Muscle of arm (tissue), 14 donors: Measurements from ENCODE around the gene KHDRBS2. TPM values are rescaled to one million over a fixed set of nuclear protein-coding genes. Genes with fewer than 3 reads are reported as not detected.

Source experiments
- DNase-seq: peaks from one replicate; pipeline ENCODE4 v3.0.0-alpha.2; 2013
- long read RNA-seq, 11 donors: transcript quantifications; one replicate each; lab custom pipeline, GENCODE V29; 2026
- polyA plus RNA-seq, 12 donors: library from polyadenylated mRNA; unstranded; fragments of 120-200 nt; gene quantifications; one replicate each; pipeline ENCODE4 v1.2.1, GENCODE V29; 2013; ENCODE audit not compliant: insufficient read length in 12 of 12

Gene KHDRBS2
- polyA plus RNA-seq, result 1 to 10 TPM in 1 of 12 donors, under 1 TPM in 9, not detected in 2; 0.11 to 1.0 (median 0.30) TPM
- long read RNA-seq, donor 1, partial matches to known transcripts, result 0 of 2 reads
- long read RNA-seq, donor 1, other reads (novel, unspliced or antisense), result 0 of 2 reads
- long read RNA-seq, donor 2, result 0 reads
- long read RNA-seq, donor 3, result 0 reads
- long read RNA-seq, donor 4, result 0 reads
- long read RNA-seq, donor 5, result 0 reads
- long read RNA-seq, donor 6, result 0 reads
- long read RNA-seq, donor 7, result 0 reads
- long read RNA-seq, donor 8, result 0 reads
- long read RNA-seq, donor 9, result 0 reads
- long read RNA-seq, donor 10, result 0 reads
- long read RNA-seq, donor 11, result 0 reads

GRCh38 chr6:62285612-62286469, at the start of gene KHDRBS2:
Gene KHDRBS2 (minus strand): TSS chr6:62286225.
- peak; percentile 86 for DNase-seq

GRCh38 chr6:62328607-62329006, 42.6 kb upstream of the KHDRBS2 start:
- no peak for DNase-seq

- DNase-seq, result peak; percentile 0
Observed at GRCh38 chr6:62324834-62325233, 38.8 kb upstream of the KHDRBS2 start.

GRCh38 chr6:62323818-62324431, 37.9 kb upstream of the KHDRBS2 start:
- DNase-seq, result no peak

GRCh38 chr6:62298745-62299392, 12.8 kb upstream of the KHDRBS2 start:
- DNase-seq, result no peak

- DNase-seq, result no peak
Observed at GRCh38 chr6:62296541-62296940, 10.5 kb upstream of the KHDRBS2 start.

GRCh38 chr6:62288974-62289373, 2.9 kb upstream of the KHDRBS2 start:
- no peak for DNase-seq

GRCh38 chr6:62288562-62288961, 2.5 kb upstream of the KHDRBS2 start:
- no peak for DNase-seq

- DNase-seq, result no peak
Observed at GRCh38 chr6:62286470-62286843, 432 bp upstream of the KHDRBS2 start.

GRCh38 chr6:62284725-62285124, 1.3 kb downstream of the KHDRBS2 start:
- no peak for DNase-seq

- peak; percentile 39 for DNase-seq
Observed at GRCh38 chr6:62283796-62284411, 2.1 kb downstream of the KHDRBS2 start.

- DNase-seq, result no peak
Observed at GRCh38 chr6:62283365-62283764, 2.7 kb downstream of the KHDRBS2 start.

- no peak for DNase-seq
Observed at GRCh38 chr6:62280099-62280498, 5.9 kb downstream of the KHDRBS2 start.

GRCh38 chr6:62272114-62272513, 13.9 kb downstream of the KHDRBS2 start:
- no peak for DNase-seq

GRCh38 chr6:62265906-62266525, 20.0 kb downstream of the KHDRBS2 start:
- no peak for DNase-seq

GRCh38 chr6:62262283-62262682, 23.7 kb downstream of the KHDRBS2 start:
- DNase-seq, result no peak

- no peak for DNase-seq
Observed at GRCh38 chr6:62246087-62246486, 39.9 kb downstream of the KHDRBS2 start.

GRCh38 chr6:62236784-62237183, 49.2 kb downstream of the KHDRBS2 start:
- no peak for DNase-seq

GRCh38 chr6:62229231-62229630, 56.8 kb downstream of the KHDRBS2 start:
- no peak for DNase-seq

- no peak for DNase-seq
Observed at GRCh38 chr6:62217866-62218265, 68.2 kb downstream of the KHDRBS2 start.

GRCh38 chr6:62202078-62202477, 83.9 kb downstream of the KHDRBS2 start:
- no peak for DNase-seq
